ENCODE data around the gene SAMD15. TPM values are rescaled to one million over a fixed set of nuclear protein-coding genes. Genes with fewer than 3 reads are reported as not detected.

Gene SAMD15
- total and polyA plus RNA-seq, 2 experiments from 2014 or later, result 0.61 to 0.76 TPM

GRCh38 chr14:77406086-77406485 is 28.9 kb downstream of the SAMD15 start:
- H3K36me3 Mint-ChIP-seq (ENCODE audit: low read depth), result no peaks in the 10 kb centered on the region
- Histone ChIP-seq H3K27ac (ENCODE audit: low read depth) (no peak overlapping the region), H3F3A (replicated peaks; ENCODE audit: low read depth) (no peaks in the 10 kb centered on the region), H4K20me1 (replicated peaks; ENCODE audit: insufficient read depth) (no peaks in the 10 kb centered on the region), H3K4me1 (ENCODE audit: insufficient read depth) (no peaks in the 10 kb centered on the region), H3K36me3 (ENCODE audit: insufficient read depth) (no peaks in the 10 kb centered on the region), H3K4me3 (no peak overlapping the region), H3K9me2 (ENCODE audit: insufficient read depth) (no peaks in the 10 kb centered on the region), H3K4me2 (no peak overlapping the region), H2AFZ (no peak overlapping the region), H3K27me3 (ENCODE audit: insufficient read depth) (no peaks in the 10 kb centered on the region), H3K79me2 (replicated peaks; ENCODE audit: insufficient read depth) (no peaks in the 10 kb centered on the region)
- TF ChIP-seq ZNF462 (CRISPR knock-in tag; IDR thresholded peaks at IDR 0.05) (no peak), JUNB (IDR thresholded peaks at IDR 0.05; ENCODE audit: unreplicated experiment) (no peak), EZH2 (IDR thresholded peaks at IDR 0.05; ENCODE audit: low read depth, unreplicated experiment) (no peak), REST (IDR thresholded peaks at IDR 0.05; ENCODE audit: unreplicated experiment) (no peak), NANOG (IDR thresholded peaks at IDR 0.05; ENCODE audit: borderline replicate concordance) (no peak), ETS1 (IDR thresholded peaks at IDR 0.05) (no peak), ZNF331 (CRISPR knock-in tag; IDR thresholded peaks at IDR 0.05; ENCODE audit: low read depth) (no peak), STAT1 (IDR thresholded peaks at IDR 0.05; ENCODE audit: unreplicated experiment) (no peak), CTCF (conservative IDR thresholded peaks at IDR 0.05; ENCODE audit: low read depth in 2 of 2) (no peak), CREB1 (CRISPR knock-in tag; IDR thresholded peaks at IDR 0.05; ENCODE audit: low read depth) (no peak)
- DNase-seq (ENCODE audit: low spot score), result no peak
- no peaks in the 10 kb centered on the region for H3K27me3 Mint-ChIP-seq (ENCODE audit: insufficient read depth, low read depth, poor library complexity)
- H3K27ac Mint-ChIP-seq, result no peak overlapping the region
- no peaks in the 10 kb centered on the region for H3K9me3 Mint-ChIP-seq
- ATAC-seq, result no peak
- H3K4me3 Mint-ChIP-seq, result no peak overlapping the region
- H3K4me1 Mint-ChIP-seq, result peaks cover 4% of the 10 kb centered on the region; the same call in 2 of the 3 replicates
